ENCODE results near the gene MGAT5B.

The MGAT5B gene

DNA sequence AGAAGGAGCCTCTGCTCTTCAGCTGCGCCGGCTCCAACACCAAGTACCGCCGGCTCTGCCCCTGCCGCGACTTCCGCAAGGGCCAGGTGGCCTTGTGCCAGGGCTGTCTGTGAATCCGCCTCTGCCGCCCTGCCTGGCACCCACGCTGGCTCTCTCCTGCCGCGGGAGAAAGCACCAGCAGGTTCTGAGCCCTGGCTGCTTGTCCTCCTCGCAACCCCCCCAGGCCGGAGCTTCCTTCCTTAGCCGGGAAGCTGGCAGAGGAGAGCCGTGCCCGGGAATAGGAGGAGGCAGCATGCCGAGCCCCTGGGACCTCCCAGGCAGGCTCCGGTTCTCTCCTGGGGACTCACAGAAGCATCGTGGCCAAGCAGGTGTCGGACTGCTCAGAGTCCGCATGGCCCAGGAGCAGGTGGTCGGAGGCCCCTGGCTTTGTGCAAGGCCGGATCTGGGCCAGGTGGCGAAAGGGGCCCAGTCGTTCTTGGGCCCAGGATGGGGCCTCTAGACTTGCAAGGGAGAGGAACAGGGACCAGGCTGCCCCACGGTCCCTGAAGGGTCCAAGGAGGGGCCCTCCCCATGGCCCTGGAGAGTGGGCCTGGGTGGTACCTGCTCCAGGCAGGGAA, 80.6 kb downstream of the MGAT5B start:
- no peak overlapping the region for H3K4me3 ChIP-seq (ENCODE audit: extremely low read depth, insufficient read depth, low read length, poor library complexity, severe bottlenecking)
- H3K4me1 ChIP-seq (ENCODE audit: control insufficient read depth, insufficient read depth, low read length, poor library complexity, severe bottlenecking): no peaks in the 10 kb centered on the region
- 93 to 94% methylated on average over 26 to 27 of the region's 27 CpGs for WGBS, 2 experiments (ENCODE audit: insufficient coverage in 2 of 2)
- no peaks in the 10 kb centered on the region for H3K36me3 ChIP-seq (ENCODE audit: control insufficient read depth, insufficient read depth, low read length)
- no peaks in the 10 kb centered on the region for H3K9me3 ChIP-seq (ENCODE audit: control insufficient read depth, low read length)
- H3K27ac ChIP-seq (ENCODE audit: low read depth, low read length, severe bottlenecking): no peak overlapping the region

DNA sequence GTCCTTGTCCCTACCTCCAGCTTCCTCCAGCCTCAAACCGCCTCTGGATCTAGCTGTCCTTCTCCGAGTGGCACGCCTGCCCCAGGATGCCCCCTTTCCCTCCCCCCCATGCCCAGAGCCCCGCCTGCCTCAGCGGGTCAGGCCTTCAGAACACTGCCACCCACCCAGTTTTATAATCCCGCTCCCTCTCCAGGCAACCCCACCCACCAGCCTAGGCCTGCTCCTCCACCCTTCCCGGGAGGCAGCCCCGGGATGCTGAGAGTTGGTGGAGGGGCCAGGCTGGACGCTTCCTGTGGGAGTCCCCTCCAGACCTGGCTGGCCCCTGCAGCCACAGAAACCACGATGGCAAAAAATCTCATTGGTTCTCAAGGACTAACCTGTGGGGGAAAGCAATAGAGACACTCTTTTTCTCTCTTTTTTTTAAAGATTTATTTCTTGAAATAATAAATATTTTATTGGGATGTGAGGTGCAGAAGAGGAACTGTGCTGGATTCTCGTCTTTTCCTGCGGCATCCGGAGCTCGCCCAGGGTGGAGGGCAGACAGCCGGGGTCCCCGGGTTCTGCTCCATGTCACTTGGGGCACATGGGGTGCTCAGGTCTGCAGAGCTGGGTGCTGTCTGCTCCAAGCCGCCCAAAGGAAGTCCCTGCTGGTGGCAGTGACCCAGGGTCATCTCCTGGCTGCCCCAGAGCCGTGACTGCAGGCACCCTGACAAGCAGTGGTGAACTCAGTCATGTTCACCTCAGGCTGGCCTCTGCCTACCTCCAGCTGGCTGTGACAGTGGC, 81.9 kb downstream of the MGAT5B start:
- no peaks in the 10 kb centered on the region for H3K9me3 ChIP-seq (ENCODE audit: control insufficient read depth, low read length)
- no peak overlapping the region for H3K4me3 ChIP-seq (ENCODE audit: extremely low read depth, insufficient read depth, low read length, poor library complexity, severe bottlenecking)
- no peaks in the 10 kb centered on the region for H3K36me3 ChIP-seq (ENCODE audit: control insufficient read depth, insufficient read depth, low read length)
- WGBS, 2 experiments (ENCODE audit: insufficient coverage in 2 of 2): 85 to 99% methylated on average over 6 to 13 of the region's 18 CpGs
- H3K4me1 ChIP-seq (ENCODE audit: control insufficient read depth, insufficient read depth, low read length, poor library complexity, severe bottlenecking): no peaks in the 10 kb centered on the region
- no peak overlapping the region for H3K27ac ChIP-seq (ENCODE audit: low read depth, low read length, severe bottlenecking)

DNA sequence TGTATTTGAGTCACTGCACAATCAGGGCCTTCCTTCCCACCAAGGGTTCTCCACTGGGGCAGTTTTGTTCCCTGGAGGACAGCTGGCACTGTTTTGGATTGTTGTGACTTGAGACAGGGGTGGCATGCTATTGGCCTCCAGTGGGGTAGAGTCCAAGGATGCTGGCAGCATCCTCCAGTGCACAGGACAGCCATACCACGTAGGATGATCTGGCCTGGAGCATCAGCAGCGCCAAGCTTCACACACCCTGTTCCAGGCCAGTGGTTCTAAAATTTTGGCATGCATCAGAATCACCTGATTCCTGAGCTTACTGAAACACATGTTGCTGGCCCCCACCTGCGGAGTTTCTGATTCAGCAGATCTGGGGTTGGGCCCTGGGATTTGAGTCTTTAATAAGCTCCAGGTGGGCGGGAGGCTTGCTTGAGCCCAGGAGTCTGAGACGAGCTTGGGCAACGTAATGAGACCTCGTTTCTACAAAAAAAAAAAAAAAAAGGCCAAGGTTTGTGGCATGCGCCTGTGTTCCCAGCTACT, 83.2 kb downstream of the MGAT5B start:
- Histone ChIP-seq H3K4me1 (ENCODE audit: control insufficient read depth, insufficient read depth, low read length, poor library complexity, severe bottlenecking) (no peaks in the 10 kb centered on the region), H3K27ac (ENCODE audit: low read depth, low read length, severe bottlenecking) (no peak overlapping the region), H3K36me3 (ENCODE audit: control insufficient read depth, insufficient read depth, low read length) (no peaks in the 10 kb centered on the region), H3K9me3 (ENCODE audit: control insufficient read depth, low read length) (no peaks in the 10 kb centered on the region), H3K4me3 (ENCODE audit: extremely low read depth, insufficient read depth, low read length, poor library complexity, severe bottlenecking) (no peak overlapping the region)
- WGBS, 2 experiments (ENCODE audit: insufficient coverage in 2 of 2): 89 to 93% methylated on average over 5 to 7 of the region's 8 CpGs

DNA sequence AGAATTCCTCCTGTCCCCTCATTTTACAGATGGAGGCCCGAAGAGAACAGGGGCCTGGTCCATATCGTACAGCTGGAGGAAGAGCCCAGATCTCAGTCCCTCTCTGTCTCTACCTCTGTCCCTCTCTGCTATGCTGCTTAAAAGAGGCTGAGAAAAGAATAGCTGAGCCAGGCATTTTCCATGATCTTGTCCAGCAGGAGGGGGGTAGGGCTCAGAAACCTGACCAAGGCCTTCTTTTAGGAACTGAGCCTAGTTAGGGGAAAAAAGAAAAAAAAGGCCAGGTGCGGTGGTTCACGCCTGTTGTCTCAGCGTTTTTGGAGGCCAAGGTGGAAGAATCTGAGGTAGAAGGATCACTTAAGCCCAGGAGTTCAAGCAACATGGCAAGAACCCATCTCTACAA, 84.2 kb downstream of the MGAT5B start:
- peaks cover 1% of the 10 kb centered on the region for H3K4me1 ChIP-seq (ENCODE audit: control insufficient read depth, insufficient read depth, low read length, poor library complexity, severe bottlenecking)
- H3K27ac ChIP-seq (ENCODE audit: low read depth, low read length, severe bottlenecking): no peak overlapping the region
- WGBS, 2 experiments (ENCODE audit: insufficient coverage in 2 of 2): 90 to 92% methylated on average over 2 to 5 of the region's 5 CpGs
- no peak overlapping the region for H3K4me3 ChIP-seq (ENCODE audit: extremely low read depth, insufficient read depth, low read length, poor library complexity, severe bottlenecking)
- H3K36me3 ChIP-seq (ENCODE audit: control insufficient read depth, insufficient read depth, low read length): no peaks in the 10 kb centered on the region
- no peaks in the 10 kb centered on the region for H3K9me3 ChIP-seq (ENCODE audit: control insufficient read depth, low read length)

DNA sequence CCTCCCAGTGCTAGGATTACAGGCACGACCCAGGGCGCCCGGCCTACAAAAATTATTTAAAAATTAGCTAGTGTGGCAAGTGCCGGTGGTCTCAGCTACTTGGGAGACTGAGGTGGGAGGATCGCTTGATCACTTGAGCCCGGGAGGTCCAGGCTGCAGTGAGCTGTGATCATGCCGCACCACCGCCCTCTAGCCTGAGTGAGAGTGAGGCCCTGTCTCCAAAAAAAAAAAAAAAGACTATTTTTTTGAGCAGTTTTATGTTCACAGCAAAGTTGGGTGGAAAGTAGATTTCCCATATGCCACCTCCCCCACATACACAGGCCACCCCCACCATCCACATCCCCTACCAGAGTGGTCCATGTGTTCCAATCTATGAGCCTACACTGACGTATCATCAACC, 84.9 kb downstream of the MGAT5B start:
- no peaks in the 10 kb centered on the region for H3K36me3 ChIP-seq (ENCODE audit: control insufficient read depth, insufficient read depth, low read length)
- H3K9me3 ChIP-seq (ENCODE audit: control insufficient read depth, low read length): no peaks in the 10 kb centered on the region
- H3K4me3 ChIP-seq (ENCODE audit: extremely low read depth, insufficient read depth, low read length, poor library complexity, severe bottlenecking): no peak overlapping the region
- H3K27ac ChIP-seq (ENCODE audit: low read depth, low read length, severe bottlenecking): no peak overlapping the region
- 92 to 93% methylated on average over 7 of the region's 9 CpGs for WGBS, 2 experiments (ENCODE audit: insufficient coverage in 2 of 2)
- peaks cover 8% of the 10 kb centered on the region for H3K4me1 ChIP-seq (ENCODE audit: control insufficient read depth, insufficient read depth, low read length, poor library complexity, severe bottlenecking)

GRCh38 chr17:76953946-76954345, 85.7 kb downstream of the MGAT5B start:
- WGBS, 2 experiments (ENCODE audit: insufficient coverage in 2 of 2): 80 to 95% methylated on average over 2 of the region's 2 CpGs
- H3K36me3 ChIP-seq (ENCODE audit: control insufficient read depth, insufficient read depth, low read length): no peaks in the 10 kb centered on the region
- H3K4me3 ChIP-seq (ENCODE audit: extremely low read depth, insufficient read depth, low read length, poor library complexity, severe bottlenecking): no peak overlapping the region
- no peaks in the 10 kb centered on the region for H3K9me3 ChIP-seq (ENCODE audit: control insufficient read depth, low read length)
- H3K27ac ChIP-seq (ENCODE audit: low read depth, low read length, severe bottlenecking): no peak overlapping the region
- H3K4me1 ChIP-seq (ENCODE audit: control insufficient read depth, insufficient read depth, low read length, poor library complexity, severe bottlenecking): peaks cover 10% of the 10 kb centered on the region

DNA sequence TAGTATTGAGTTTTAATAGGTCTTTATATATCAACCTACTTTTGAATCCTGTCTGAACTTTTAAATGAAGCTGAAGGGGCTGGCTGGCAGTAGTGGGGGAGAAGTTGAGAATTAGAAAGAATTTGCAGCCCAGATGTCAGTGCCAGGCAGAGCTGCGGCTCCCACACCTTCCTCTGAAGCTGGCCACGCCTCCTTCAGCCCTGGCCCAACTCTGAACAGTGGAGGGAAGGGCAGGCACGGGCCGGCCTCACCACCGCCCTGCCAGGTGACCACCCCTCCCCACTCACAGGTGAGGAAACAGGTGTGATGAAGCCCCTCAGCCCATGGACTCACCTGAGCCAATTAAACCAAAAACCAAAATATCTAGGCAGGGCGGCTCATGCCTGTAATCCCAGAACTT, 87.0 kb downstream of the MGAT5B start:
- no peaks in the 10 kb centered on the region for H3K9me3 ChIP-seq (ENCODE audit: control insufficient read depth, low read length)
- H3K36me3 ChIP-seq (ENCODE audit: control insufficient read depth, insufficient read depth, low read length): no peaks in the 10 kb centered on the region
- 93 to 100% methylated on average over 1 to 5 of the region's 6 CpGs for WGBS, 2 experiments (ENCODE audit: insufficient coverage in 2 of 2)
- no peak overlapping the region for H3K27ac ChIP-seq (ENCODE audit: low read depth, low read length, severe bottlenecking)
- peaks cover 10% of the 10 kb centered on the region for H3K4me1 ChIP-seq (ENCODE audit: control insufficient read depth, insufficient read depth, low read length, poor library complexity, severe bottlenecking)
- no peak overlapping the region for H3K4me3 ChIP-seq (ENCODE audit: extremely low read depth, insufficient read depth, low read length, poor library complexity, severe bottlenecking)

GRCh38 chr17:76956846-76957540, 88.8 kb downstream of the MGAT5B start:
- Histone ChIP-seq H3K27ac (ENCODE audit: low read depth, low read length, severe bottlenecking) (no peak overlapping the region), H3K9me3 (ENCODE audit: control insufficient read depth, low read length) (no peaks in the 10 kb centered on the region), H3K4me1 (ENCODE audit: control insufficient read depth, insufficient read depth, low read length, poor library complexity, severe bottlenecking) (peaks cover 10% of the 10 kb centered on the region), H3K4me3 (ENCODE audit: extremely low read depth, insufficient read depth, low read length, poor library complexity, severe bottlenecking) (no peak overlapping the region), H3K36me3 (ENCODE audit: control insufficient read depth, insufficient read depth, low read length) (no peaks in the 10 kb centered on the region)
- WGBS, 2 experiments (ENCODE audit: insufficient coverage in 2 of 2): 85 to 87% methylated on average over 10 to 15 of the region's 17 CpGs

DNA sequence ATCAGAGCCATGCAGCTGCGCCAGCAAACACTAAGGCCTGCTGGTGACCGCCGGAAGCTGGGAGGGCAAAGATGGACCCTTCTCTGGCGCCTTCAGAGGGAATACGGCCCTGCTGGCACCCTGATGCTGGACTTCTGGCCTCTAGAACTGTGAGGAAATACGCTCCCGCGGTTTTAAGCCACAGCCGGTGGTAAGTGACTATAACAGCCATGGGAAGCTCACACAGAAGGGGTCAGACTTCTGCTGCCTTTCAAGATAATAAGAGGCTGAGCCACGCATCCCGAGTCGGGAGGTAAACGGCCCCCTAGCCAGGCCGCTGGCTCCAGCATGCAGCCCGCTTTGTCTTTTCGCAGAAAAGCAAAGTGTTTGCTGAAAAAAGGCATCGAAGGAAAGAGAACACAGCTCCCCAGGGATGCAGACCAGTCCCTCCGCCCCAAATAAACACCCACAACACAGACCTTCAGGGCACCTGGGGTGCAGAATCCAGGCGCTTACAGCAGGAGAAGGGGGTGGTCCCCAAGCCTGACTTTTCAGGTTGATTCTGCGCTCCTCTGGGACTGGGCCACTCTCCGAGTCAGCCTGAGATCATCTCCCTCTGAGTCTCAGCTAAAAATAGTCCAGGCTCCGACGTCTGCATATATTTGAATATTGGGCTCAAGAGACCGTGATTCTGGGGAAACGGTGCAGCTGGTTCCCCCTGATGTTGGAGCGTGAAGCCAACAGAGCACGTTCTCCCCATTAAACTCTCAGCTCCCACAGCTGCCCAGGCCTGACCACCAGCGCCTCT, 89.7 kb downstream of the MGAT5B start:
- Histone ChIP-seq H3K4me3 (ENCODE audit: extremely low read depth, insufficient read depth, low read length, poor library complexity, severe bottlenecking) (no peak overlapping the region), H3K27ac (ENCODE audit: low read depth, low read length, severe bottlenecking) (no peak overlapping the region), H3K9me3 (ENCODE audit: control insufficient read depth, low read length) (no peaks in the 10 kb centered on the region), H3K36me3 (ENCODE audit: control insufficient read depth, insufficient read depth, low read length) (no peaks in the 10 kb centered on the region), H3K4me1 (ENCODE audit: control insufficient read depth, insufficient read depth, low read length, poor library complexity, severe bottlenecking) (peaks cover 10% of the 10 kb centered on the region)
- 55 to 59% methylated on average over 25 to 27 of the region's 28 CpGs for WGBS, 2 experiments (ENCODE audit: insufficient coverage in 2 of 2)

GRCh38 chr17:76958974-76959373, 90.8 kb downstream of the MGAT5B start:
- H3K36me3 ChIP-seq (ENCODE audit: control insufficient read depth, insufficient read depth, low read length): no peaks in the 10 kb centered on the region
- peaks cover 10% of the 10 kb centered on the region for H3K4me1 ChIP-seq (ENCODE audit: control insufficient read depth, insufficient read depth, low read length, poor library complexity, severe bottlenecking)
- no peaks in the 10 kb centered on the region for H3K9me3 ChIP-seq (ENCODE audit: control insufficient read depth, low read length)
- 64 to 83% methylated on average over 4 to 7 of the region's 9 CpGs for WGBS, 2 experiments (ENCODE audit: insufficient coverage in 2 of 2)
- no peak overlapping the region for H3K4me3 ChIP-seq (ENCODE audit: extremely low read depth, insufficient read depth, low read length, poor library complexity, severe bottlenecking)
- no peak overlapping the region for H3K27ac ChIP-seq (ENCODE audit: low read depth, low read length, severe bottlenecking)
